HG02973 (cell line): Measurements from ENCODE around the gene LYSMD4.
"Not testable (repeated sequence)": the region's sequence is repeated elsewhere in the genome, so short reads cannot be mapped to it uniquely, and the experiment has no call there.

Experiments
- ATAC-seq: cut with Tn5 transposase; IDR thresholded peaks from one replicate; pipeline ENCODE4 v1.9.1; 2021; ENCODE audit warnings: moderate library complexity; ENCODE audit not compliant: unreplicated experiment

LYSMD4 gene

DNA sequence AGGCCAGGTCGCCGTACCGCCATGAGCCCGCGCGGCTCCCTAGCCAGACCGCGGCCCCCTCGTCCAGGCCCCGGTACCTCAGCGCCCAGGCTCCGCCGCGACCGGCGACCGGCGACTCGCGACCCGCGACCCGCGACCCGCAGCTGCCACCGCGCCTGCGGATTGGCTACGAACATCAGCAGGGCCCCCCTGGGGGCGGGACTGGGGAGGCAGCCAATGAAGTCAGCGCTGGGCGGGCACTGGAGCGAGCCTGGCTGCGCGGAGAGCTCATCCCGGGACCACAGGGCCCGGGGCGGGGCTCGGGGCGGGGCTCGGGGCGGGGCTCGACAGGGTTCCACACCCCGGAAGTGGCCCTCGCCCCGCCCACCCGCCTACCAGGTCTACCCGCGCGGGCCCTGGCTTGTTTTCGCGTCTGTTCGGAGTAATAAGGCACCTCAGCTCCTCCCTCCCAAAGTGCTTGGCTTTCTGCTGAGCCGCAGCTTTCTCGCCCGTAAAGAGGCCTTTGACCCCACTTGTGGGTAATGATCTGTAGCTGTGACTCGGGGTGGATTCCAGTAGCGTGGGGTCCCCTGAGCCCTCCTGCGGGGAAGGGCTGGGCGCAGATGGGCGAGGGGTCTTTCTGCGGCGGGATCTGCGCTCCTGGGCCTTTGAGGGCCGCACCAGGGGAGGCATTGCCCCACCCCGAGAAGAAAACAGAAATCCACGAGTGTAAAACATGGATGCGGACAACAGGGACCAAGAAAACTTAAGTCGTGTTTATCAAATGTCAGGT lies at the start of gene LYSMD4:
LYSMD4 (minus strand) TSS at position 170 of the 772 bp plus-strand sequence. CDS start 1,438 bp downstream, outside the sequence.
- peak; percentile 98 for ATAC-seq

DNA sequence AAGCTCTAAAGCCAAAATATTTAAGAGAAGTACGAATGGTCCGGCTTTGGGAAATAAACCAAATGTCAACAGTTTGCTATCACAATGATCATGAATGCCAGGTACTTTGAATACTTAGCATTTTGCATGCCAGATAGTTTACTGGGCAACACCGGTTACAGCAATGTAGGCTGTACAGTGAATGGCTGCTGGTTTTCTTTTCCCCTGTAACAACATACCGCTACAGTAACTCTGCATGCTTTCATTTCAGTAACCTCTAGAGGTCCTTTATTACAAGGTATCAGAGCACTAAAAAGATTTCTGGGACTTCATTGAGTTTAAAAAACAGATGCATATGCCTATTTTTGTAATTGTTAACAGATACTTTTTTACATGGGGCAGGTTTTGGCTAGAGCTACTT lies 48.8 kb upstream of the LYSMD4 start:
- not testable (repeated sequence) for ATAC-seq

DNA sequence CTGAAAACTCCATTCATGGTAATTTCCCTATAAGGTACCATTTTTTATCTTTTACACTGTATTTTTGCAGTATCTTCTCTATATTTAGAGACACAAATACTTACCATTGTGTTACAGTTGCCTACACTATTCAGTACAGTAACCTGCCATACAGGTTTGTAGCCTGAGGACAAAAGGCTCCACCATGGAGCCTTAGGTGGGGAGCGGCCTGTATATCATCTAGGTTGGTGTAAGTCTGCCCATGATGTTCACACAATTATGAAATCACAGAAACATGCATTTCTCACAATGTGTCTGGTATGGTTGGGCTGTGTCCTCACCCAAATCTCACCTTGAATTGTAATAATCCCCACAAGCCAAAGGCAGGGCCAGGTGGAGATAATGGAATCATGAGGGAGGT lies 43.9 kb upstream of the LYSMD4 start:
- ATAC-seq, result no peak

DNA sequence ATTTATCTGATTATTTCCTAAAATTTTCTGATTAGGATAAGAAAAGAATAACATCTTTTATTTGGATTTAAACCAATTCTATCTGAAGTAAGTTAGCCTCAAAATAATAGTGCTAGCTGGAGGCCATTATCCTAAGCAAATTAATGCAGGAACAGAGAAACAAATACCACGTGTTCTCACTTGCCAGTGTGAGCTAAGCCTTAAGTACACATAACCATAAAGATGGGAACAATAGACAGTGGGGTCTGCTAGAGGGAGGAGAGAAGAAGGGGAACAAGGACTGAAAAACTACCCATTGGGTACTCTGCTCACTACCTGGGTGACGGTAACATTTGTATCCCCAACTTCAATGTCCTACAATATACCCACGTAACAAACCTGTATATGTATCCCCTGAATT lies 31.3 kb upstream of the LYSMD4 start:
- ATAC-seq, result no peak

DNA sequence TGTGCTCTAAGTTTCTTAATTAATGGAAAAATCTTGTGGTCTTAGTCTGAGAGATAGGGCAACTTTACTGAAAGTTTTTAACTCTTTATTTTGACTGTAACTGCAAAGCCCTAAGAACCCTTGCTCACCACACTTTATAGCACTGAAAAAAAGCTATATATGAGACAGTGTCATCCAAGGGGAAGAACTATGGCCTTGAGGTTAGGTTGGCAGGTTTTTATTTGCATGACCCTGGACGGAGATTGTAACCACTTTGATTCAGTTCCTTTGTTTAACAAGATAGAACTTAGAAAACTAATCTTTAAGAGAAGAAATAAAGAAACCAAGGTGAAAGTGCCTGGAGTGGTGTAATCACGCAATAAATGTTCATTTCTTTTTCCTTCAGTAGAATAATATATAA lies 30.6 kb upstream of the LYSMD4 start:
- no peak for ATAC-seq

DNA sequence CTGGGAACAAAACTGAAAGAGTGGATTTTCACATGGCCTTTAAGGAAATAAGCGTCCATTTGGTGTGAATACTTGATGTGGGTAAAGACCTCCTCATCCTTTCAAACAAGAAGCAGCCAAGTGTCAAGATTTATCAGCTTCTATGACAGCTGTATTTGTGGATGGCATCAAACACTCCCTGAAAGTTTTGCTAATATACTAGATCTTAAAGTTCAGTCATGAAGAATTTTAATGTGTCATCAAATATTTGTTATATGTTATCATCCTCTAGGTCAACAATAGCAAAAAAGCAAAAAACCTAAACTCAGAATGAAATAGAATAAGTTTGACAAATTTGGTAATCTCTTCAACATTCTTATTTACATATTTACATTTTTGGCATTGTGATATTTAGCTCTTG lies 29.1 kb upstream of the LYSMD4 start:
- ATAC-seq, result no peak

DNA sequence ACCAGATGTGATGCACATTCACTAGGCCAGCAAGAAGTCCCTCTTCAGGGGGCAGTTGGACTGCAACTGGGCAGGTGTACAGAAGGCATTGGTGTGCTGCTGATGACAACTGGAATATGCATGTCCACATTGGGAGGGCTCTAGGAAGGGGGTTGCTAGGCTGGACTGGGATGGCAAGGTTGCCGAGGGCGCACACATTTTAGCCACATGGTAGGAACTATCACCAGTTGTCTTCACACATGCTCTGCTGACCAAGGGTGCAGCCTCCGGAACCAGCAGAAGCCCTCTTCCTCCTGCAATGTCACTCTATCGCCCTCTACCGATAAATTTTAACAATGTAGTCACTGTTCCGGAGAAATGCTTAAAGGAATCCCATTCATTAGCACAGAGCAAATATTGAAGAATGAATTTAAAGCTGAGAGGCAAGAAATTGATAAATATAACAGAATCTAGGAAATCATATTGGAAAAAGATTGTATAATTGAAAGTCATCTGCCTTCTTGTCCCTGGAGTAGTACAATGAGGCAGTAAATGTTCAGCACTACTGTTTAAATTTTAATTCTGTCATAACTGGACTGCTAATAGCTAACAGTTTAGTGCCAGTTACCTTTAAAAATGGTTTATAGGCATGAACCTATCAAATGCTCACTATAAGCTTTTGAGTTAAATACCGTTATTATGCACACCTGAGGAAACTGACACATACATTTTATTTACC lies 22.6 kb upstream of the LYSMD4 start:
- ATAC-seq, result peak; percentile 85

DNA sequence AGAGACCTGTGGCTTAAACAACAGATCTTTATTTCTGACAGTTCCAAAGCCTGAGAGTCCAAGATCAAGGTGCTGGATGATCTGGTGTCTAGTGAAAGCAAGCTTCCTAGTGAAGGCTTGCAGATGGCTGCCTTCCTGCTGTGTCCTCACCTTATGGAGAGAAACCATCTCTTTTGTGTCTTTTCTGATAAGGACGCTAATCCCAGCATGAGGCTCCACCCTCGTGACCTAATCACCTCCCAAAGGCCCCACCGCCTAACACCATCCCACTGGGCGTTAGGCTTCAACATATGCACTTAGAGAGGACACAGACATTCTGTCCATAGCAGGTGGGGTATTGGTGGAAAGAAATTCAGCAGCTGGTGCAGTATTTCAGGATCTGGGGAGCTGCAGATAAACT lies 19.8 kb upstream of the LYSMD4 start:
- ATAC-seq, result no peak

DNA sequence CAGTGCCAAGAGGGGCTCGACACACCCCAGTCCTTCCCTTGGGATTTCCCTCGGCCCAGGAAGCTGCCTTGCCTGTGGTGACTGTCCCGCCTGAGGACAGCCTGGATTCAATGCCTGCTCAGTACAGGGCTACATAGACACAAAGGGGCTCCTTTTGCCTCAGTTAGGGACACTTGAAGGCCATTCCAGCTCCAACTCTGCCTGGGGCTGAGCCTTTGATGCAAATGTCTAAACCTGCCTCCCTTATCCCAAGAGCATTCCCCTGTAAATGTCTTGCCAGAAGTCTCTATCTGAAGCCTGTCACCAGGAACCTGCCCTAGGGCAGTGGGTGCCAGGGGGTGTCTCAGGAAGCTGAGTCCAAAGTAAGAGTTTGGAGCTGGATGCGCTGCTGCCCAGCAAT lies 19.3 kb upstream of the LYSMD4 start:
- no peak for ATAC-seq

DNA sequence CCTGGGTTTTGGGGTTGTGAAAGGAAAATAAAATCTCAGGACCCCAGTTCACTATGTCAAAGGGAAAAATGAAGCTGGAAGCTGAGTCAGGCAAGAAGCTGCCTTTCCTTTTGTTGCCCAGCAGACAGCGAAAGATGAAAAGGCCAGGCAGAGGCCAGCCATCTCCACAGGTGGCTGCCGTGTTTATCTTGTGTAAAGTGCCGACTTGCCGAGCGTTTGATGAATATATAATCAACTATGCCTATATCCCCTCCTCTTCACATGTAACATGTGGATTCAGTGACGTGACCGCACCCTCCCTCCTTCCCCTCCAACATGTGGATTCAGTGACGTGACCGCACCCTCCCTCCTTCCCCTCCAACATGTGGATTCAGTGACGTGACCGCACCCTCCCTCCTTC lies 17.1 kb upstream of the LYSMD4 start:
- not testable (repeated sequence) for ATAC-seq

DNA sequence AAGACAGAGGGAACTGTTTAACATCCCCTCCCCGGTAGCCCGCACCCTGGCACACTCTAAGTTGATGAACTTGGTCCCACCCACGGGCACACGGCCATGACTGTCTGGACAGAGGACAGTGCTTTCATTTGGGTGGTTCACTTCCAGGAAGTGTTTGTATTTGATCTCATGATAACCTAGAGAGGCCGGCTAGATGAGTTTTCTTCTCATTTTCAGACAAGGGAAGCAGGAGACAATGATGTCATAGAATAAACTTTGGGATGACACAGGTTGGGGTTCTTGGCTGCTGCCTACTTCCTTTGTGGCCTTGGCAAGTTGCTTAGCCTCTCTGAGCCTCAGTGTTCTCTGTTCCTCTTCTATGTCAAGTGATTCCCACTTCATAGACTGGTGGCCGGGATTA lies 16.1 kb upstream of the LYSMD4 start:
- ATAC-seq, result no peak

DNA sequence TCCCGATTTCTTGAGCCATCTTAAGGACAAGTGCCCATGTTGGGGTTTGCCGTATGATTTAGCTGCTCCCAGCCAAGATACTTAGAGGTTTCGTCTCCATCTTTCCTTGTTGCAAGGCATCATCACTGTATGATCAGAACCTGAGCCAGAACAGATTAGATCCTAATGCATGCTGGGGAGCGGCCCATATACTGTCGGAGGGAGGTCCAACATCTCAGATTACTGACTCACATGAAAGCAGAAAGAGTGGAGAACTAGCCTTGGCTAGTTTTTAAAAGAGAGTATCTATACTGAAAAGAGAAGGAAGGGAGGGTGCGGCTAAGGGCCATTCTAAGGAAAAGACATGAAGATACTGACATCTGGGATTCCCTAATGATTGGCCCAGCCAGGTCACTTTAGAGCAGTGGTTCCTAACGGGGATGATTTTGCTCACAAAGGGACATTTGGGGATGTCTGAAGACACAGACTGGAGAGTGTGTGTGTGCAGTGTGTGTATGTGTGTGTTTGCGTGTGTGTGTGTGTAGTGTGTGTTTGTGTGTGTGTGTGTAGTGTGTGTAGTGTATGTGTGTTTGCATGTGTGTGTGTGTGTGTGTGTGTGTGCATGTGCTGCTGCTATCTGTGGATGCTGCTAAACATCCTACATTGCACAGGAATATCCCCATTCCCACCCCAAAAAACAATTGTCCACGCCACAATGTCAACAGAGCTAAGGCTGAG lies 12.3 kb upstream of the LYSMD4 start:
- ATAC-seq, result no peak

DNA sequence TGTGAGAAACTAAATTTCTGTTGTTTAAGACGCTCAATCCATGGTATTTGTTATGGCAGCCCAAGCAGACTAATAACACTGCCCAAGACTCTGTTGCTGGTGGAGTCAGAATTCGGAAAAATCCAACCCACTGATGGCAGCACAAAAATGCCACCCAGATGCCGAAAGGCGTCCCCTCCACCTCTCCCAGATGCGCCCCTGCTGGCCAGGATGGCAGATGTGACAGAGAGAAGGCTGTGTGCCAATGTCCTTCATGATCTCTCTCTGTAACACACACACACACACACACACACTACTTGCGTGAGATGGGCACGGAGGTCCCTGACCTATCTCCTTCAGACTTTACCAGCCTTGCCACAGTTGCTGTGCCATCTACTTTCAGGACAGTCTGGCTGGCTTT lies 10.9 kb upstream of the LYSMD4 start:
- ATAC-seq, result no peak

DNA sequence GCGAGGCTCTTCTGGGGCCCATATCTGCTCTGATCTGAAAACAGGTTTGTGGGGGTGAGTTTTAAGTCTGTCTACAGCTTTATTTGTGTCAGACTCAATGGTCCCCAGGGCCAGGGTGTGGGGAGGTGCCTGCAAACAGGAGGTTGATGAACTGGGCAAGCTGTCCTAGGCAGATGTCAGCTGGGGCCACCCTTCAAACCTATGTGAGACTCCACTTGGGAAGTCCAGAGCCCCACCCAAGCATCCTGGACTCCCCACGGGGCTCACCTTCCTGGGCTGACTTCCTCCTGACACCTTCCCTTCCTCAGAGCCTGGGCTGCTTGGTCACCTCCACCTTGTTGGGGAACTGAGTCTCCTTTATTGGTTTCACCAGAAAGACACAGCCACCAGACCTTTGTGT lies 8.6 kb upstream of the LYSMD4 start:
- no peak for ATAC-seq

DNA sequence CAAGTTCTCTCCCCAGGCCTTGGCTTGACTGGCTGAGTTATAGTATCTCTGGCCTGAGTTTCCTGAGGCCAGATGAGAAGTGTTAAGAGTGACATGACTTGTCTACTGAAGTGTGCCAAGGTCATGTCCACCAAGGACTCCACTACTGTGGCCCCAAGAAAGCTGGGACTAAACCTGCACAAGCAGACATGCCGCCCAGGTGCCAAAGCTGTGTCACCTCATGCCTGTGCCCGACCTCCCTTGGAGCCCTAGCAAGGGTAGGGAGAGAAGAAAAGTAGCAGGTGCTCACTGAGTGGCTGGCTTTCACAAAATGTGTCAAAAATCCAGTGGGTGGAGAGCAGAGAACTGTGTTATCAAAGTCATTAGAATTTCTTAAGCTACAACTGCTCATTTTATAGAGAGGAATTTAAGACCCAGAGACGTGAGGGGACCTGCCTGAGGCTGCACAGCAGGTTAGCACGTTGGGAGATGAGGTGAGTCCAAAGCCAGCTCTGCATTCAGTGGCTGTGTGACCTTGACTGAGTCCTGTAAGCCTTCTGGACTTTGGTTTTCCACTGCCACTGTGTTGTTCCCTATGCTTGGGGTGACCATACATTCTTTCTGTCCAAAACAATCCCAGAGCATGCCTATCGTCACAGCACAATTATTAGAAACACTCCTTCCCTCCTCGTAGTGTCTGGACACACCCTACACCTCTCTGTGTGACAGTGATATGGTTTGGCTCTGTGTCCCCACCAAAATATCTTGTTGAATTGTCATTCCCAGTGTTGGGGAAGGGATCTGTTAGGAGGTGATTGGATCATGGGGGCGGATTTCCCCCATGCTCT lies 5.0 kb upstream of the LYSMD4 start:
- ATAC-seq, result no peak

DNA sequence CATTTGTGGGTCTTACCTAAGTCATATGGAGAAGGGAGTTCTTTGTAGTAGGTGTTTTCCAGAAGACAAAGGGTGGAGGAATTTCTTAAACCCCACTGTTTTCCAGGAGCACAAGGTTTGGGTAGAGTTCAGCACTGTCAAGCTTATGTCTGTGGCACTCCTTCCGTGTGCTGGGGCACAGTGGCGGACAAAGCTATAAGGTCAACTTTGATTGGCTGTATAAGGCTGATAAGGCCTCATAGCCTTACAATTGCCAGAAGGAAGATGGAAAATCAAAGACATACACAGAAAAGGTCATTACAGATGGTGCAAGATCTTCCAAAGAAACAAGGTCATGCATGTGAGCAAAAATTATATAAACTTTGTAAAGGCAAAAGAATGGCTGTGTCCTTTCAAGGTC lies 3.5 kb upstream of the LYSMD4 start:
- no peak for ATAC-seq

DNA sequence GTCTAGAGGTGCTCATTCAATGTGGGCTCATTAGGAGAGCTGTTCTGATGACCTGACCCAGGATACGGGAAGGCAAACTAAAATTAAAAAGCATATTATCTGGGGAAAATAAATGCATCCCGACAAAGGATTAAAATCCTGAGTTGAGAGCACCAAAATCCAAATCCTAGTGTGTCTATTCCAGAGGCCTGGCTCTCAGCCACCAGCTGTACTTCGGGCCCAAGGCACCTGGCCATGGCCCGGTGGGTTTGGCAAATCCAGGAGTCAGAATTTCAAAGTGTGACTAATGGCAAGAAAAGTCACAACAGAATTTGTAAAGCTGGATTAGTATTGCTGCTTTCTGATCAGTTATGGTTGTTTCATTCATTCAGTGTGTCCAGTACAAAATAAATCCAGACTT lies 2.6 kb upstream of the LYSMD4 start:
- no peak for ATAC-seq

DNA sequence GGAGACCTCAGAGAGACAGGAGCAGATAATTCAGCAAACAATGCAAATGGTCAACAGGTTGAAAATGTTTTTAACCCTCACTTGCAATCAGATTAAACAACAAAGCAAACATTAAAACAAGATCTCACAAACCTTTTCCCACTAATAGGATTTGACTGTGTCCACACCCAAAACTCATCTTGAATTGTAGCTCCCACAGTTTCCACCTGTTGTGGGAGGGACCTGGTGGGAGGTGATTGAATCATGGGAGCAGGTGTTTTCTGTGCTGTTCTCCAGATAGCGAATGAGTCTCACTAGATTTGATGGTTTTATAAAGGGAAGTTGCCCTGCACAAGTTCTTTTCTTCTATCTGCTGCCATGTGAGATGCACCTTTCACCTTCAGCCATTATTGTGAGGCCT lies 1.3 kb upstream of the LYSMD4 start:
- ATAC-seq, result no peak

DNA sequence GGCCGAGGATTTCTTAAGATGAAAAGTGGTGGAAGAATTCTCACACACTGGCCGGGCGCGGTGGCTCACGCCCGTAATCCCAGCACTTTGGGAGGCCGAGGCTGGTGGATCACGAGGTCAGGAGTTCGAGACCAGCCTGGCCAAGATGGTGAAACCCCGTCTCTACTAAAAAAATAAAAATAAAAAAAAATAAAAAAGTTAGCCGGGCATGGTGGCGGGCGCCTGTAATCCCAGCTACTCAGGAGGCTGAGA lies 729 bp upstream of the LYSMD4 start:
- not testable (repeated sequence) for ATAC-seq

DNA sequence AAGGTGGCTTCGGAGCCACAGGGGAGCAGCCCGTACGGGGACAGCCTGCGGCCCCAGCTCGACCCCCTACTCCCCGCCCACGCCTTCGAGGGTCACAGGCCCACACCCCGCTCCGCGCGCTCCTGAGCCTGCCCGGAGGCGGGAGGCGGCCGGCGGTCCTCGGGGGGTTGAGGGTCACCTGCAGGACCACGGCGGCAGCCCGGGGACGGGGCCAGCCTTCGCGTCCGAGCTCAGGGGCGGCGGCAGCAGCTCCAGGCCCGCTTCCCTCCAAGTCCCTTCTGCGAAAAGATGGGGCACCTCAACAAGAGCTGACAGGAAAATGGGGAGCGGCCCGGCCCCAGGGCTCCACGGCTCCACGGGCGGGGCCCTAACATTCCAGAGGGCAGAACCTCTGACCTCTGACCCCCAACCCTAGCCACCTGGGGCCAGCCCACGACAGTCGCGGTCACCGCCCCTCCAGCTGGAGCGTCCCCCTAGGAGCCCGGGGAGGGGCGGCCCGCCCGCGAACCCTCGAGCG lies 428 bp downstream of the LYSMD4 start:
- peak; percentile 30 for ATAC-seq

DNA sequence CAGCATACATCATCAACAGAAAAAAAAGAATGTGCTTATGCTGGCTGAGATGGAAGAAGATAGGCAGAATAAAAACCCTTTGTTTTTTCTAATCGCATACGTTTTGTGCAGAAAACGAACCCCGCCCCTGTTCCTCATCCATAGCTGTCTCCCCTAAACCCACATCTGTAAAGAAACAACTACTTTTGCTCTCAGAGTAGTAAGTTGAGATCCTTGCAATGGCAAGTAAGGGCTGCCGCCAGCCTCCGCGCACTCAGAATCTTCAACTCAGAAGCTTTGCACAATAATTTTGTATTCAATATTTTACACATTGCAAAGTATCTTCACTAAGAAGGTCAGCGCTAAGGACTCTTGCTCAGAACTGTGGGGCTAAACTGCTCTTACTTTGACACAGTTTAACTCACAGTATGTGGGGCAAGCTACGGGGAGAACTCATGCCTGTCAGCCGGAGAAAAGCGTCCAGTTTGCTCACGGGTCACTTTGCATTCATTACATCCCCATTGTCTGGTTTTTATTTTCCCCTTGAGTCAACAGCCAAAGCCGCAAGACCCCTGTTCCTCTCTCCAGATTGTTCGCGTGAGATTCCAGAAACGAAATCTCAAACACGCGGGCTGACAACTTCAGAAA lies 1.0 kb downstream of the LYSMD4 start:
- no peak for ATAC-seq
